Measurements from ENCODE around the gene DOK5.

Gene DOK5

GRCh38 chr20:54464003-54464402, 11.4 kb upstream of the DOK5 start:
- TF ChIP-seq CTCF (IDR thresholded peaks at IDR 0.05; ENCODE audit: low read depth, low read length, missing control alignments), result no peak
- Histone ChIP-seq H3K27me3 (replicated peaks) (no peaks in the 10 kb centered on the region), H3K27ac (no peak overlapping the region), H3K36me3 (replicated peaks) (no peaks in the 10 kb centered on the region), H3K4me3 (ENCODE audit: low read depth, low read length) (no peak overlapping the region)
- in situ Hi-C loops (cut with HindIII; ENCODE audit: low pct_ligation_motif_present, low sequenced_read_pairs), result no loop called here
- DNase-seq, result no peak

- no peaks in the 10 kb centered on the region for H3K27me3 ChIP-seq (replicated peaks)
- TF ChIP-seq CTCF (IDR thresholded peaks at IDR 0.05; ENCODE audit: low read depth, low read length, missing control alignments), result no peak
- in situ Hi-C loops (cut with HindIII; ENCODE audit: low pct_ligation_motif_present, low sequenced_read_pairs), result no loop called here
- H3K36me3 ChIP-seq (replicated peaks), result no peaks in the 10 kb centered on the region
- no peak for DNase-seq
- H3K4me3 ChIP-seq (ENCODE audit: low read depth, low read length), result no peak overlapping the region
- no peak overlapping the region for H3K27ac ChIP-seq
These were observed 9.3 kb upstream of the DOK5 start for GRCh38 chr20:54466127-54466526.

GRCh38 chr20:54467622-54468021, 7.8 kb upstream of the DOK5 start:
- no peak for DNase-seq
- H3K27me3 ChIP-seq (replicated peaks), result no peaks in the 10 kb centered on the region
- in situ Hi-C loops (cut with HindIII; ENCODE audit: low pct_ligation_motif_present, low sequenced_read_pairs), result no loop called here
- no peak overlapping the region for H3K27ac ChIP-seq
- no peaks in the 10 kb centered on the region for H3K36me3 ChIP-seq (replicated peaks)
- no peak overlapping the region for H3K4me3 ChIP-seq (ENCODE audit: low read depth, low read length)
- no peak for TF ChIP-seq CTCF (IDR thresholded peaks at IDR 0.05; ENCODE audit: low read depth, low read length, missing control alignments)

GRCh38 chr20:54468082-54468481, 7.3 kb upstream of the DOK5 start:
- no peaks in the 10 kb centered on the region for H3K36me3 ChIP-seq (replicated peaks)
- H3K4me3 ChIP-seq (ENCODE audit: low read depth, low read length), result no peak overlapping the region
- H3K27me3 ChIP-seq (replicated peaks), result no peaks in the 10 kb centered on the region
- DNase-seq, result no peak
- no peak for TF ChIP-seq CTCF (IDR thresholded peaks at IDR 0.05; ENCODE audit: low read depth, low read length, missing control alignments)
- H3K27ac ChIP-seq, result no peak overlapping the region
- in situ Hi-C loops (cut with HindIII; ENCODE audit: low pct_ligation_motif_present, low sequenced_read_pairs), result no loop called here

- DNase-seq, result no peak
- in situ Hi-C loops (cut with HindIII; ENCODE audit: low pct_ligation_motif_present, low sequenced_read_pairs), result no loop called here
- no peak overlapping the region for H3K4me3 ChIP-seq (ENCODE audit: low read depth, low read length)
- no peaks in the 10 kb centered on the region for H3K27me3 ChIP-seq (replicated peaks)
- no peaks in the 10 kb centered on the region for H3K36me3 ChIP-seq (replicated peaks)
- no peak overlapping the region for H3K27ac ChIP-seq
- TF ChIP-seq CTCF (IDR thresholded peaks at IDR 0.05; ENCODE audit: low read depth, low read length, missing control alignments), result no peak
These were observed 6.1 kb upstream of the DOK5 start for GRCh38 chr20:54469293-54469692.

- H3K36me3 ChIP-seq (replicated peaks), result no peaks in the 10 kb centered on the region
- H3K27ac ChIP-seq, result no peak overlapping the region
- in situ Hi-C loops (cut with HindIII; ENCODE audit: low pct_ligation_motif_present, low sequenced_read_pairs), result no loop called here
- no peak for DNase-seq
- no peak overlapping the region for H3K4me3 ChIP-seq (ENCODE audit: low read depth, low read length)
- TF ChIP-seq CTCF (IDR thresholded peaks at IDR 0.05; ENCODE audit: low read depth, low read length, missing control alignments), result no peak
- H3K27me3 ChIP-seq (replicated peaks), result no peaks in the 10 kb centered on the region
These were observed 5.4 kb upstream of the DOK5 start for GRCh38 chr20:54469952-54470351.

Measured in brain microvascular endothelial cell (primary cell).